GM13976 (cell line): ENCODE measurements around the gene LRP3.

Experiments used
- DNase-seq: peaks from one replicate; pipeline ENCODE4 v3.0.0; 2012; ENCODE audit warnings: low spot score
- in situ Hi-C: fragments of 300-500 bp; cut with MboI; formaldehyde crosslinking; loops from one replicate; pipeline ENCODE4 v1.12.0; 2022; ENCODE audit warnings: low sequenced_read_pairs, mixed read lengths, inconsistent platforms; ENCODE audit not compliant: unreplicated experiment
- TF ChIP-seq, protein P1 (sequence below): IDR thresholded peaks from 2 replicates; pipeline ENCODE4 v1.5.1; 2012; ENCODE audit warnings: borderline replicate concordance, mild to moderate bottlenecking; ENCODE audit not compliant: insufficient read depth; ENCODE audit errors: extremely low read depth, missing control alignments, control extremely low read depth

LRP3 gene

DNA sequence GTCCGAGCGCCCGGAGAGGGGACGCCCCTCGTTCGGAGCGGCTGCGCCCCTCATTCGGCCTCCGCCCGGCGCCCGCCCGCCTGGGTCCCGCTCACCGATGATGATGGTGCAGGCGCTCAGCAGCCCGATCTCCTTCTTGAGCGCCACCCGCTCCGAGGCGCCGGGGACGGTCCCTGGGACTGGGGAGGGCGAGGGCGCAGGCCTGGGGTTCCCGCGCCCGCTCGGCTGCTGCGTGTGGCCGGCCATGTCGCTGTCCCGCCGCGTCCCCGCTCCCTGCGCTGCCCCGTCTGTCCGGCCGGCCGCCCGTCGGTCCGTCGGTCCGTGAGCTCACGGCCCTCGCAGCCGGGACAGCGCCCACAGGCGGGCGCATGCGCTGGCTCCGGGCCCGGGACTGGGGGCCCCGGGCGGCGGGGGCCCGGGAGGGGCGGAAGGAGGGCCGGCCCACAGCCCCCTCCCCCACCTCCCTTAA lies 31.4 kb downstream of the LRP3 start, which contains the start of gene SLC7A10:
SLC7A10 (minus strand) TSS at position 393 of the 469 bp plus-strand sequence; CDS start at position 246, 147 bp downstream.
- TF ChIP-seq, protein P1, sequence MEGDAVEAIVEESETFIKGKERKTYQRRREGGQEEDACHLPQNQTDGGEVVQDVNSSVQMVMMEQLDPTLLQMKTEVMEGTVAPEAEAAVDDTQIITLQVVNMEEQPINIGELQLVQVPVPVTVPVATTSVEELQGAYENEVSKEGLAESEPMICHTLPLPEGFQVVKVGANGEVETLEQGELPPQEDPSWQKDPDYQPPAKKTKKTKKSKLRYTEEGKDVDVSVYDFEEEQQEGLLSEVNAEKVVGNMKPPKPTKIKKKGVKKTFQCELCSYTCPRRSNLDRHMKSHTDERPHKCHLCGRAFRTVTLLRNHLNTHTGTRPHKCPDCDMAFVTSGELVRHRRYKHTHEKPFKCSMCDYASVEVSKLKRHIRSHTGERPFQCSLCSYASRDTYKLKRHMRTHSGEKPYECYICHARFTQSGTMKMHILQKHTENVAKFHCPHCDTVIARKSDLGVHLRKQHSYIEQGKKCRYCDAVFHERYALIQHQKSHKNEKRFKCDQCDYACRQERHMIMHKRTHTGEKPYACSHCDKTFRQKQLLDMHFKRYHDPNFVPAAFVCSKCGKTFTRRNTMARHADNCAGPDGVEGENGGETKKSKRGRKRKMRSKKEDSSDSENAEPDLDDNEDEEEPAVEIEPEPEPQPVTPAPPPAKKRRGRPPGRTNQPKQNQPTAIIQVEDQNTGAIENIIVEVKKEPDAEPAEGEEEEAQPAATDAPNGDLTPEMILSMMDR: no peak
- no peak for DNase-seq
- in situ Hi-C loops: loop anchor here (25.0 kb wide), 1 partner anchor 537 kb away; no protein-coding TSS in a partner anchor

DNA sequence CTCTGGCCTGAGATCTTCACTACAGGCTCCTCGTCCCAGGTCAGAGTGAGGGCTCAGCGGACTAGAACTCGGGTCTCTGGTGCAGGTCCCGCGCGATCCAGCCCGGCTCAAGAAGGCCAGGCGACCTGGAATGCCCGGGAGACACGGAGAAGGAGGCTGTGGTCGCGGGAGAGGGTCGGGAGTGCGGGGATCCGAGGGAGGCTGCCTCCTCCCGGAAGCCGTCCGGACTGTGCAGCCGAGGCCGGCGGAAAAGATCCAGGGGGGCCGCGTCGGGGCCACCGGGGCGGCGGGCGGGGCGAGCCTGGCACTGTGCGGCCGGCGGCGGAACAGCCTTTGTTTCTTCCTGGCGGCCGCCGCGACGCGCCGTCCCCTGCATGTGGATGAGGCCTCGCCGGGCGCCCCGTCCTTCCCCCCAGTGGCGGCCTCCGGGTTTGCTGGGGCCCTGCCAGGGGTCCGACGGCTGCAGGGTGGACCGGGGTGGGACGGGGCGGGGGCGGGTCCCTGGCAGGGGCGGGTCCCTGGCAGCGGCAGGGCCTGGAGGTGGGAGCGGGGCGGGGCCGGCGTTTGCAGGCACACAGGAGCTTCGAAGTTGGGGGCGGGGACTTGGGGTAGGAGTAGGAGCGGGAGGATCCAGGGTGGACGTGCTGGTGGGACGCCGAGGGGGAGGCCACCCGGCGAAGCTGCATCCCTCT lies 32.6 kb downstream of the LRP3 start:
- TF ChIP-seq, protein P1: no peak
- in situ Hi-C loops: loop anchor here (25.0 kb wide), 1 partner anchor 536 kb away; no protein-coding TSS in a partner anchor
- DNase-seq: no peak

DNA sequence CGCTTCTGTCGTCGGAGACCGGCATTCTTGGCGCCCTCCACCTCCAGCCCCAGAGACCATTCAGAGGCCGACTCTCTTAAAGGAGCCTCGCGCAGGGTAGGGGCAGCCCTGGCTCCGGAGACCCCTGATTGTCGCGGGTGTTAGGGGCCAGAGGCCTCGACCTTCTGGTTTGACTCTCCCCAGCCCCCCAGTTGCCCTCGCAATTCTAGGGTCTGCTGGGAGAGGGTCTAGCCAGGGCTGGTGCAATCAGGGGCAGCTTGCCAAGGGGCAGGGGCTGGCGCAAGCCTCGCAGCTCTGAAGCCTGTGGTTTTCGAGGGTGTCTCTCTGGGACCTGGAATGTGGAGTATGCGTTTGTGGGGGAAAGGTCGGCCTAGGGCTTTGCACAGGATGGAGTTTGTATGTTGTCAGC lies 33.1 kb downstream of the LRP3 start:
- no peak for DNase-seq
- TF ChIP-seq, protein P1: no peak
- in situ Hi-C loops: loop anchor here (25.0 kb wide), 1 partner anchor 535 kb away; no protein-coding TSS in a partner anchor

DNA sequence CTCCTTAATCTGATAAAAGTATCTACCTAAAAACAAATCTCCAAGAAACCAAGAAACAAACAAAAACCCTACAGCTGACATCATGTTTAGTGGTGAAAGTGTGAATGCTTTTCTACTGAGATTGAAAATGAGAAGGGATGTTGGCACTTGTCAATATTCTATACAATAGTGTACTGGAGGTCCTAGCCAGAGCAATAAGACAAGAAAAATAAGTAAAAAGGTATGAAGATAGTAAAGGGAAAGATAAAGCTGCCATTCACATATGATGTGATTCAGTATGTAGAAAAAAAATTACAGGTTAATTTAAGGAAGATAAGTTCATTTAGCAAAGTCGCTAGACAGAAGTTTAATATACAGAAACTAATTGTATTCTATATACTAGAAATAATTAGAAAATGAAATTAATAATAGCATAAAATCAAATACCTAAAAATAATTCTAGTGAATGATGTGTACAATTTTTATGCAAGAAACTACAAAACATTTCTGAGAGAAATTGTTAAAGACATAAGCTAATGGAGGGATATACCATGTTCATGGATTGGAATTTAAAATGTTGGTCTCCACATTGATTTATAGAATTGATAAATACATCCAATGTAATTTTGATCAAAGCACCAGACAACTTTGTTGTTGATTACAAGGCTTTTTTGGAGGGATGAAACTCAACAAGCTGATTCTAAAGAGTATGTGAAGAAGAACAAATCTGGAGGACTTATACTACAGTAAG lies 33.9 kb downstream of the LRP3 start:
- DNase-seq: no peak
- TF ChIP-seq, protein P1: no peak
- in situ Hi-C loops: loop anchor here (25.0 kb wide), 1 partner anchor 534 kb away; no protein-coding TSS in a partner anchor

DNA sequence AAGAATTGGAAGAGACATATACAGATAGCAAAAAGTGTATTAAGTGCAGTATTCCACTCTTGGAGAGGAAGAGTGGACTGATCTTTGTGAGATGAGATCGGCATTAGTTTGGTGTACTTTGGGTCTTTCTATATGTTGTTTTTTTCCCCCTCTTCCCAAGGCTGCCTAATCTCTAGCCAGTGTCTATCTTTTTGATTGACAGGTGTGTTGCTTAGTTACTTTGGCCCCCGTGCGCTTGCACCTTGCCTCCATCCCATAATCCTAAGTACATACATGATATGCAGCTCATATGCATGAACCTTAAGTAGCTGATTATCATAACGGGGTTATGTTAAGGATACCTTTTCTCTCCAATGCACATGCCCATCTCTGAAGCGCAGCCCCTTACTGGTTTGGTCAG lies 35.8 kb downstream of the LRP3 start:
- in situ Hi-C loops: loop anchor here (10.0 to 25.0 kb wide), 2 partner anchors 175 to 532 kb away; no protein-coding TSS in a partner anchor
- TF ChIP-seq, protein P1: no peak
- no peak for DNase-seq

DNA sequence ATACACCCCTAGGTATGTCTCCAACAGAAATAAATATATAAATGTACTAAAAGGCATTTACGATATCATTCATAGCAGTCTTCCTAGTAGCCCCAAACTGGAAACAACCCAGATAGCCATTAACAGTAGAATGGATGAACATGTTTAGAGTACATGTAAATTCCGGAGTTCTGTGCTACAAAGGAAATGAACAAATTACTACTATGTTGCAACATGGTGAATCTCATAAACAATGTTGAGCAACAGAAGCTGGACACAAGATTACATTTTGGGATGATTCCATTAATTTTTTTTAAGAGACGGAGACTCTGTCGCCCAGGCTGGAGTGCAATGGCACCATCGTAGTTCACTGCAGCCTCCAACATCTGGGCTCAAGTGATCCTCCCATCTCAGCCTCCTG lies 37.4 kb downstream of the LRP3 start:
- no peak for DNase-seq
- TF ChIP-seq, protein P1: no peak

More for the DNA sequence above, 37.4 kb downstream of the LRP3 start:
- in situ Hi-C loops: loop anchor here (10.0 to 25.0 kb wide), 2 partner anchors 173 to 531 kb away; no protein-coding TSS in a partner anchor
